GM18526 (cell line): ENCODE measurements around the gene ZNF598.

Source experiments
- POLR2A ChIP-seq: IDR thresholded peaks from 3 replicates; pipeline ENCODE4 v1.6.1; 2011; ENCODE audit not compliant: insufficient read length; ENCODE audit errors: extremely low read depth

Gene ZNF598

DNA sequence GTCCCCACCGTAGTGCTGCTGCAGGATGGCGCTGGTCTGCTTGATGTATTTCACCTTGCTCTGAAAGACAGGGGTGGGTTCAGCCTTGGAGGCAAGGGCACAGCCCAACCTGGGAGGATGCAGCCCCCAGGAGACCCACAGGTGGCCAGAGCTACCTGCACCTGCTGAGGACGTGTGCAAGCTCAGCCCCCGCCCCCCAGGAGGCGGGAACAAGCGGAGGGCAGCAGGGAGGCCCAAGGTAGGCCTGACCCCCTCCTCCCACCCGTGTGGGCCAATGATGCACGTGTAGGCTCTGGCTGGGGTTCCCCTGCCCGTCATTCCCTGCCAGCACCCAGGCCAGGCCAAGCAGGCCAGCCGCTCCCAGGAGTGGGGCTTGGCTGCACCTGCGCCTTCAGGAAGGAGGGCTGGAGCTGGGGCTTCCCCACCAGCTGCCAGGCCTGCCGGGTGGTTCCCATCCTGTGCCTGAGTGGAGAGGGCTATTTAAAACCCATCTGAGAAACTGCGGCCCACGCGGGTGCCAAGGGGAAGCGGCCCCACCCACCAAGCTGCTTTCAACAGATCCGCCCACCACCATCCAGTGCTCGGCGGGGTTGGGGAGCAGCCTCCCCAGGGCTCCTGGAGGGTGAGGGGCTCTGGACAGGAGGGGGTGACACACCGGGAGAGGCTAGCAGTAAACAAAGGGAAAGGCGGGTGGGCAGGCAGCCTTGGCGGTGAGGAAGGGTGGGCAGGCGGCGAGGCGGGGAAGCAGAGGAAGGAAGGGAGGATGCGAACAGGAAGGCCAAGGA is 34.2 kb upstream of the ZNF598 start:
- TF ChIP-seq POLR2A: no peak

DNA sequence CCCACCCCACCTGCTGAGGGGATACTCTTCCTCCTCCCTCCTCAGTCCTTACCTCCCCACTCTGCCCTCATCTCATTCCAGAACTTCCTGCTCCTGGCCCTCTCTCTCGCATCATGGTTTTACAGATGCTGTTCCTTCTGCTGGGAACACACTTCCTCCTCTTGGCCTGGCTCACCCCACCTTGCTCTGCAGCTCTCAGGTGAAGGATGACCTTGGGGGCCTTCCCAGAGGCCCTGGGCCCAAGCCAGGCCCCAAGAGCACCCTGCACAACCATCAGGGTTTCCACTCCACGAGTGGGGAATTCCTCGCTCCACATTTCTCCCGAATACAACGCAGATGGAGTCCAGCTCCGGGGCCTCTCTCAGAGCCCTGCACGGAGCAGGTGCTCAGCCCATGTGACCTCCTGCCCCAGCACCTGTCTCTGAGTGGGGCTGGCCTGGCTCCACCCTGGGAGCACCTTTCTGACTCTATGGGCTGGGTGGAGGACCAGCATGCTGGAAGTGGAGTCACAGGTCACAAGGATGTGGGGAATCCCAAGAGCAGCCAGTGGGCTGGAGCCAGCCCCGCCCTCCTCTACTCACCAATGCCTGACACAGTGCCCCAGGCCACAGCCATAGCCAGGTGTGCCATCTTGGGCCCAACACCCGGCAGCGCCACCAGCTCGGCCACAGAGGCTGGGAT is 33.5 kb upstream of the ZNF598 start:
- no peak for TF ChIP-seq POLR2A

DNA sequence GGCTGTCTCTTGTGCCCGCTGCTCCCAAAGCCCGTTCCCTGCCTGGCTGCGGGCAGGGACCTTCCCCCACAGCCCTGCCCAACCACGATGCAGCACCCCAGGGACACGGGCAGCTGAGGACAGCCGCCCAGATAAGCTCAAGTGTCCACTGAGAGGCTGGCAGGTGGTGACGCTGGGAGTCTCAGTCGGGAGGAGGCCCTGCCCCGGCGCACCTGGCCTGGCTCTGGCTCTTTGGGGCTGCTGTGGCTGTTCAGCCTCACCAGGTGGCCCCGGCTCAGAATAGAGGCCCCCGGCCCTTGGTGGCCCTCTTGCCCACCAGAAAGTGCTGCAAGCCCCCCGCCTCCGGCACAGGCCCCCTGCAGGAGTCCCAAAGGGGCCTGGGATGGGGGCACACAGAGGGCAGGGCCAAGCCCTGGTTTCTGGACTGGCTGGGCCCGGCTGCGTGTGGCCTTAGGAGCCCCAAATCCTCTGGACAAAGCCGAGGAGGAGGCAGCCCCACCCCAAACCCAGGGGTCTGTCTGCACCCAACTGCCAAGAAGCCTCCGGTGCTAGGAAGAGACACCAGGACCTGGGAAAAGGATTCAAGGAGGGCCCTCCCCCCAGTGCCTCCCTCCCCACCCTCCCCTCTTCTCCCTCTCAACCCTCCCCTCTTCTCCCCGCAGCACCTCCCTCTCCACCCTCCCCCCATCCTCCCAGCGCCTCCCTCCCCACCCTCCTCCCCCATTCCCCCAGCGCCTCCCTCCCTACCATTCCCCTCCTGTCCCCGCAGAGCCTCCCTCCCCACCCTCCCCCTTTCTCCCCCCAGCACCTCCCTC is 32.8 kb upstream of the ZNF598 start:
- no peak for TF ChIP-seq POLR2A

DNA sequence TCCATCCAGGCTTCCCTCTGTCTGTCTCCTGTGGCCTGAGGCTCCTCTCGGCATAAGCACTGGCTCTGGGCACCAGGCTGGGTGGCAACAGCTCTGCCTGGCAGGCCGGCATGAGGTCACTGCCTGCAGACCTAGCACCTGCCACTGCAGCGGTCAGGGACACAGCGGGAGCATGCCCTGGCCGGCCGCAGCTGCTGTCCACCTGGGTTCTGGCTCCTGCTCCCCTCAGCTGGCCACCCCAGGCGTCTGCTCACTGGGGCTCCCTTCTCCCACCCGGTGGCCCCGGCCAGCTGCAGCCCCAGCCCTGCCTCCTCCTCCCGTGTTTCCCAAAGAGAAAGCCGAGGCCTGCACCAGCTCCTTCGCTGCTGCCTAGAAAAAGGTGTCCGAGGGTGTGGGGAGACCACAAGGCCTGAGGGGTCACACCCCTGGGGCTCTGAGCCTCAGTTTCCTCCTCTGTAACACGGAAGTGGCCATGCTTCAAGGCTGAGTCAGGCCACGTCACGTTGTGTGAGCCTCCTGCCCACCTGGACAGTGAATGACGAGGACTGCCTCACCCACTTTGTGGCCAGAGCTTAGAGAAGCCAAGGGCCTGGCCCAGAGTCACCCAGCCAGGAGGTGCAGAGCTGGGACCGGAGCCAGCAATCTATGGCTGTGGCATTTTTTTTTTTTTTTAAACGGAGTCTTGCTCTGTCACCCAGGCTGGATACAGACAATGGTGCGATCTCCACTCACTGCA is 31.3 kb upstream of the ZNF598 start:
- TF ChIP-seq POLR2A: no peak

DNA sequence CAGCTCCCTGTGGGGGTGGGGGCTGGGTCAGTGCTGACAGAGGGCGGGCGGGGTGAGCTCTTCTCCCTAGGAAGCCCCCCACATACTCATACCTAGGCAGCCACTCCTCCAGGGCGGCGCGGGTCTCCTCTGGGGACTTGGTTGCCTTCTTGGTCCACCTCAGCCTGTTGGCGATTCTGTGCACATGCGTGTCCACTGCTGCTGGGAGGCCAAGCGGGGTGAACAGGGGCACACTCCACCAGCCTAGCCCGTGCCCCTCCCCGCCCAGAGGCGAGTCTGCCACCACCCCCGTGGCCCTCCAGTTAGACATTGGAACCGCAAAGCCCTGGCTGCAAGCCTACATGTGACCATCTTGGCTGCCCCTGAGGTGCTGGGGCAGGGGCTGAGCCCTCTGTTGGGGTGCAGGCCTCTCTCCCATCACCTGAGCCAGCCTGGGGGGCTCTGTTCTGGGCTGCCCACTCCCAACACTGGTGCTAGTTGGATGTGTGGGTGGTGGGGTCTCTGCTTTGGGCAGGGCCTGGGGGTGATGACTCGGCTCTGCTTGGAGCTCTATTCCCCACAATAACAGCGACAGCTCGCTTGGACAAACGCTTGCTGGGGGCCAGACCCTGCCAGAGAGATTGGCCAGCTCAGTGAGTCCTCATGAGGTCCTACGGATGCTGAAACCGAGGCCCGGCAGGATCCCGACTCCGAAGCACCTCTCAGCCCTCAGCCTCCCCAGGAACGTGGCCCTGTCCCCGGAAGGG is 30.6 kb upstream of the ZNF598 start:
- TF ChIP-seq POLR2A: no peak

DNA sequence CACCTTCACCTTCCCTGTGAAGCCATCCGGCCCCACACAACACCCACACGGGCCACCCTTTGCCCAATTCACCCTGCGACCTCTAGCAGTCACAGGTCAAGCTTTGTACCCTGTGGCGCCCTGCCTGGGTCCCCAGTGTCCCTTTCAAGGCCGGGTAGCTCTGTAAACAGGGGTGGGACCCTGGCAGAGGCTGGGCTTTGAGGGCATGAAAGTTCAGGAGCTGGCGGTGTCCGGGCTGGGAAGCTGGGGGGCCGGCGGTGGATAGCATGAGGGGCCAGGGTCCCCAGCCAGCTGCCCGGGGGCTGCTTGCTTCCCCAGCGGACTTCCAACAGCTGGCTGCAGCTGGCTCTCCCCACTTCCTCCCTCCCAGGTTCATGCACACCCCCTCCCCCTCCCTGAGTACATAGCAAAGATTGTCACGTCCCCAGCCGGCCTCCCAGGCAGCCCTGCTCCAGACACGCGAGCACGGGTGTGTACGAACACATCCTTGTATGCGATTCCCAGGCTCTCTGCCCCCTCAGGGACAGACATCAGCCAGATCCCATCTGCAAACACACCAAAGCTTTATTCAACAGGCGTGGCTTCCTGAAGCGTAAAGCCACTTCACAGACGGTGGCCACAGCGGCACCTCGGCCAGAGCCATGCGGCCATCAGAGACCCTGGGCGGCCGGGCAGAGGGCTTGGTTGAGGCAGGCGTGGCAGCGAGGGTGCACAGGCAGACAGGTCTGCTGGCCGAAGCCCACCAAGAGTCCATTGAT is 29.8 kb upstream of the ZNF598 start:
- no peak for TF ChIP-seq POLR2A

DNA sequence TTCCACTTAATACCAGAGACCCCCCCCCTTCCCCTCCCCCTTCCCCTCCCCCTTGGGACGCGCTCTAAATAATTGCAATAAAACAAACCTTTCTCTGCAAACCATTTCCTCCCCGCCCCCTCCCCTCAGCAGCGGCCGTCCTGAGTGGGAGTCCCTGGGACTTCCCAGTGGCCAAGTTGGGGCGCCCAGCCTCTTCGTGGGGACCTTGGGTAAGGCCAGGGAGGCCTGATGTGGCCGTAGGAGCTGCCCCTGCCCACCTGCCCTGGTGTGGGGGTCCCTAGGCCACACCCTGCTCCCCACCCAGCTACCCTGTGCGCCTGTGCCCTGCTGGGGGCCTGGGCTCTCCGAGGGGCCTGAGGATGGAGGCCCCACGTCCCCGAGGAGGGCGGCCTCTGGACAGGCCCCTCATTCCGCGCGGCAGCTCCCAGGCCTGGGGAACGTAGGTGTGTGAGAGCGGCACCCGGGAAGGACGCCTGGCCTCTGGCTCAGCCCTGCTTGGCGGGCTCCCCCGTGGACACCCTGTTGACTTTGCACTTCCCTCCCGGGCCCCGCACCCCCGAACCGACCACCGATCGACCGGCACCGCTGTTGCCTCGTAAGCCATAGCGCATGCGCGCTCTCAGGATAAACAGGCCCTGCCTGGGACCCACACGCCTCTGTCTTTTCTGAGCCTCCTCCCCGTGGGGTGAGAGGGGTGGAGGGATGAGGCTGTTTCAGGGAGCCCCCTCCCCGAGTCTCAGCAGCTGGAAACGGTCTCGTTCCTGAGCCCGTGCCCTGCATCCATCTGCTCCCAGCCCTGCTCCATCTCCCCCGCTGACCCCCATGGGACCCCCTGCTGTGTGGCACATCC is 29.0 kb upstream of the ZNF598 start:
- TF ChIP-seq POLR2A: no peak

DNA sequence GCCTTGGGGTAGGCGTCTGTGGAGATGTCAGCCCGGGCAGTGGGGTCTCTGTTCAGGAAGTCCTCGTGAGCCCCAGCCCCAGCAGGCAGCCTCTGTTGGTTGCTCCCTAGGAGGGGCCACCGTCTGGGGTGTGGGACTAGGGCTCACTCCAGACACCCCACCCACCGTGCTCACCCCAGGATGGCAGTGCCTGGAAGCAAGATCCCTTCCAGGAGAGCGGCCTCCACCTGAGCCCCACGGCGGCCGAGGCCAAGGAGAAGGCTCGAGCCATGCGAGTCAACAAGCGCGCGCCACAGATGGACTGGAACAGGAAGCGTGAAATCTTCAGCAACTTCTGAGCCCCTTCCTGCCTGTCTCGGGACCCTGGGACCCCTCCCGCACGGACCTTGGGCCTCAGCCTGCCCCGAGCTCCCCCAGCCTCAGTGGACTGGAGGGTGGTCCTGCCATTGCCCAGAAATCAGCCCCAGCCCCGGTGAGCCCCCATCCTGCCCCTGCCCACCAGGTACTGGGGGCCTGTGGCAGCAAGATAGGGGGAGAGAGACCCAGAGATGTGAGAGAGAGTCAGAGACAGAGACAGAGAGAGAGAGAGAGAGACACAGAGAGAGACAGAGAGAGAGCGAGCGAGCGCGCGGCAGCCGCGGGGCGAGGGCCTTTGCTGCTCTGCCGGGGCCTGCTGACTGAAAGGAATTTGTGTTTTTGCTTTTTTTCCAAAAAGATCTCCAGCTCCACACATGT is 28.2 kb upstream of the ZNF598 start:
- TF ChIP-seq POLR2A: no peak

DNA sequence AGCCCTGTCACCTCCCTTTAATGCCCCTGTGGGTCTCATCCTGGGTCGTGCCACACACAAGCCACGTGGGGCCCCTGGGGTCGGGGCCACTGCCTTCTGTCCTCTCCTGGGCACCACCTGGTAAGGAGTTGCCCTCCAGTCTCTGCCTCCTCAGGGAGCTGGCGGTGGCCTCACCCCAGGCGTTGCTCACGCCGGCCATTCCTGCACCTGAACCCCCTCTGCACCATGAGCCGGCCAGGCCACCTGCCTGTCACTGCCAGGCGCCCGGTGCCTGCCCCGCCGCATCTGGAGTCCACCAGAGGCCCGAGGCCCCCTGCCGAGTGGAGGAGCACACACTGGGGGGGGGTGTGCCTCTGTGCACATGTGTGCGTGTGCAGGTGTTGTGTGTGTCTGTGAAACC is 27.5 kb upstream of the ZNF598 start:
- no peak for TF ChIP-seq POLR2A

DNA sequence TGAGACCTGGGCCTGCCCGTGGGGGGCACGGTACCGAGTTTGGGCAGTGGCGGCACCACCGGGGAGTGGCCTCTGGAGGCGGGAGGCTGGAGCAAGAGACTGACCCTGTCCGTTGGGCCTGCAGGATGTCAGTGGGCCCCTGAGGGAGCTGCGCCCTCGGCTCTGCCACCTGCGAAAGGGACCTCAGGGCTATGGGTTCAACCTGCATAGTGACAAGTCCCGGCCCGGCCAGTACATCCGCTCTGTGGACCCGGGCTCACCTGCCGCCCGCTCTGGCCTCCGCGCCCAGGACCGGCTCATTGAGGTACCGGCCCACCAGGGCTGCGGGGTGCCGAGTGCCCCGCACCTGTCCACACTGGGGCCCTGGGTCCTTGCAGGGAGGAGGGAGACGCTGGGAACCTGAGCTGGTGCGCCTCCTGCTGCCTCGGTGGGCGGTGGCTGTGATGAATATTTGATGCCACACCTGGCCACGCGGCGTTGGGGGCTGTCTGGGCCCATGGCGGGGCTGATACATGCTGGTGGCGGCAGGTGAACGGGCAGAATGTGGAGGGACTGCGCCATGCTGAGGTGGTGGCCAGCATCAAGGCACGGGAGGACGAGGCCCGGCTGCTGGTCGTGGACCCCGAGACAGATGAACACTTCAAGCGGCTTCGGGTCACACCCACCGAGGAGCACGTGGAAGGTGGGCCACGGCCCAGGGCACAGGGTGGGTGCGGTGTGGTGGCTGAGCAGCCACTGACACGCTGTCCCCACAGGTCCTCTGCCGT is 26.8 kb upstream of the ZNF598 start:
- no peak for TF ChIP-seq POLR2A

DNA sequence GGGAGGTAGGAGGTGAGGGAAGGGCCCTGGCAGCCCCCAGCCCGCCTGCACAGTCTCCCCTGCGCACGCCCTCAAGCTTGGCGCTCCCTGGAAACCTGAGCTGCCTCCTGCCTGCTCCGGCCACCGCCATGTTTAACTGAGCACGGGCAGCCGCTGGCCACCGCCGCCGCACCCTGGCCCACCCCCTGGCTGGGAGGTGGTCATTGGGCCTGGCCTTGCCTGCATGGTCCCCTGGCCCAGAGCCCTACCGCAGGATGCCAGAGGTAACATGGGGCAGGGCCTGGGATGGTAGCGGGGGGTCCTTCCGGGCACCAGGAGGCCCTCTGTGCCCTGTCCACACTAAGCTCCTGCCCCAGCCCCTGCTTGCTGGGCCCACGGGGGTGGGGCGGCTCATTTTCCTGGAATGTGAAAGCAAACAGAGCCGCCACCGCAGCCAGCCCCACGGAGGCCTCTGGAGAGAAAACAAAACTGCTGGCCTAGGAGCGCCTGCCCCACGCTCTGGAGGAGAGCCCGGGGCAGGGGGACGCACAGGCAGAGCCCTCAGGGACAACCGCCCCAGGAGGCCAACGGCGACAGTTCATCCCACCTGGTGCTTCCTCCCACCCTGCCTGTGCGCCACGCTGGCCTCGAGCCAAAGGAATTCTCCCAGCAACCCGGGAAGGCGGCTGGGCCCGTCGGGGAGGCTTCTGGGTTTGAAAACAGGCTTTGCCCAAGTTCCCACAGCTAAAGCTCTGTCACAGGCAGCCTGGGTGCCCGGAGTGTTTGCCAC is 26.0 kb upstream of the ZNF598 start:
- TF ChIP-seq POLR2A: no peak
